HepG2 (cell line): ENCODE results near the gene KANSL1L.

ENCODE experiments used
- CBX5 ChIP-seq: sonication (generic); formaldehyde crosslinking; IDR thresholded peaks from 2 replicates; pipeline ENCODE4 v1.4.0; 2020; ENCODE audit warnings: missing genetic modification reagents, borderline replicate concordance
- CTCF ChIP-seq: sonication (generic); formaldehyde crosslinking; IDR thresholded peaks from 2 replicates; pipeline ENCODE4 v1.5.0; 2020; ENCODE audit warnings: mild to moderate bottlenecking, missing genetic modification reagents, moderate library complexity
- EZH2 ChIP-seq: conservative IDR thresholded peaks from 2 replicates; pipeline ENCODE4 v1.6.1; 2012; ENCODE audit warnings: mild to moderate bottlenecking, low read depth, low read length, moderate library complexity
- FOXK2 ChIP-seq: fragments of 450-650 bp; IDR thresholded peaks from 2 replicates; pipeline ENCODE4 v1.6.1; 2016
- USF2 ChIP-seq, 2 experiments: sonication (generic) in 1 of 2; formaldehyde crosslinking in 1 of 2; IDR thresholded peaks; 2 replicates each; pipeline versions ENCODE4 v1.5.1 to v1.6.1; 2011 to 2020; ENCODE audit warnings: borderline replicate concordance in 1 of 2, low read depth in 1 of 2, low read length in 1 of 2, mild to moderate bottlenecking in 1 of 2, missing genetic modification reagents in 1 of 2, moderate library complexity in 1 of 2
- ZNF34 ChIP-seq: sonication (generic); formaldehyde crosslinking; IDR thresholded peaks from 2 replicates; pipeline ENCODE4 v1.4.0; 2020; ENCODE audit warnings: mild to moderate bottlenecking, missing genetic modification reagents, borderline replicate concordance
- ZNF510 ChIP-seq: sonication (generic); formaldehyde crosslinking; IDR thresholded peaks from 2 replicates; pipeline ENCODE4 v1.4.0; 2020; ENCODE audit warnings: low read depth, mild to moderate bottlenecking, missing genetic modification reagents
- ZNF597 ChIP-seq: sonication (generic); formaldehyde crosslinking; IDR thresholded peaks from 2 replicates; pipeline ENCODE4 v1.5.0; 2020; ENCODE audit warnings: missing genetic modification reagents

GRCh38 chr2:210027608-210028007 is 143.6 kb downstream of the KANSL1L start:
- TF ChIP-seq CBX5 (CRISPR knock-in tag) (no peak), ZNF34 (no peak), USF2 (IDR thresholded peaks at IDR 0.05; ENCODE audit: low read depth, low read length) (no peak), USF2 (CRISPR knock-in tag; IDR thresholded peaks at IDR 0.05; ENCODE audit: borderline replicate concordance) (no peak), ZNF597 (CRISPR knock-in tag) (no peak), CTCF (CRISPR knock-in tag) (no peak), EZH2 (no peak), FOXK2 (no peak), ZNF510 (CRISPR knock-in tag) (no peak)
